HG03280 (cell line): ENCODE measurements around the gene NXT1.

Experiments
- ATAC-seq: cut with Tn5 transposase; IDR thresholded peaks from one replicate; pipeline ENCODE4 v1.9.1; 2021; ENCODE audit warnings: mild to moderate bottlenecking, moderate library complexity; ENCODE audit not compliant: unreplicated experiment

The NXT1 gene

GRCh38 chr20:23358923-23359593 lies 8.5 kb downstream of the NXT1 start:
- ATAC-seq: no peak

GRCh38 chr20:23360531-23360930 lies 9.9 kb downstream of the NXT1 start:
- no peak for ATAC-seq

GRCh38 chr20:23361119-23361475 lies 10.5 kb downstream of the NXT1 start:
- ATAC-seq: no peak

- ATAC-seq: peak; percentile 67
Observed at GRCh38 chr20:23361476-23362391, 11.1 kb downstream of the NXT1 start, which contains the start of gene GZF1. Gene GZF1, plus strand, starts transcription at chr20:23362182. Its CDS starts 2,202 bp downstream, at chr20:23364384.

- peak; percentile 3 for ATAC-seq
Observed at GRCh38 chr20:23362392-23363256, 12.0 kb downstream of the NXT1 start.

- no peak for ATAC-seq
Observed at GRCh38 chr20:23363257-23363649, 12.7 kb downstream of the NXT1 start.

- no peak for ATAC-seq
Observed at GRCh38 chr20:23365390-23366165, 15.0 kb downstream of the NXT1 start.

GRCh38 chr20:23366384-23366783 lies 15.8 kb downstream of the NXT1 start:
- no peak for ATAC-seq

GRCh38 chr20:23367770-23368169 lies 17.2 kb downstream of the NXT1 start:
- no peak for ATAC-seq

- ATAC-seq: no peak
Observed at GRCh38 chr20:23368316-23369071, 17.9 kb downstream of the NXT1 start.

GRCh38 chr20:23369072-23369823 lies 18.7 kb downstream of the NXT1 start:
- ATAC-seq: no peak

- ATAC-seq: no peak
Observed at GRCh38 chr20:23370274-23370673, 19.7 kb downstream of the NXT1 start.

- no peak for ATAC-seq
Observed at GRCh38 chr20:23370873-23371272, 20.3 kb downstream of the NXT1 start.

- no peak for ATAC-seq
Observed at GRCh38 chr20:23371496-23371895, 20.9 kb downstream of the NXT1 start.

GRCh38 chr20:23374441-23374840 lies 23.9 kb downstream of the NXT1 start:
- ATAC-seq: no peak

GRCh38 chr20:23375827-23376226 lies 25.2 kb downstream of the NXT1 start:
- no peak for ATAC-seq

GRCh38 chr20:23379772-23380171 lies 29.2 kb downstream of the NXT1 start:
- no peak for ATAC-seq

- no peak for ATAC-seq
Observed at GRCh38 chr20:23381876-23382275, 31.3 kb downstream of the NXT1 start.
